A673 (cell line): ENCODE measurements around the gene SOX30. TPM values are rescaled to one million over a fixed set of nuclear protein-coding genes. Genes with fewer than 3 reads are reported as not detected.

Experiments used
- BruUV-seq: library from RNA; stranded (reverse); fragments of 400-500 nt; replicated peaks from 2 replicates; lab custom pipeline; 2021; lab: Mats Ljungman, UMichigan
- CTCF ChIA-PET: fragments of 300-600 bp; sonication (Branson Sonifier 250); formaldehyde crosslinking; loops from one replicate; lab custom pipeline; 2022; ENCODE audit warnings: antibody characterized with exemption; lab: Charles Lee
- POLR2A ChIA-PET: fragments of 300-600 bp; sonication (Branson Sonifier 250); formaldehyde crosslinking; loops from one replicate; lab custom pipeline; 2022; ENCODE audit warnings: antibody characterized with exemption; ENCODE audit not compliant: low non-redundant PET; lab: Charles Lee
- DNase-seq: peaks from one replicate; pipeline ENCODE4 v3.0.0-alpha.2; 2015; ENCODE audit warnings: low spot score
- H3K27ac ChIP-seq: fragments of 200-600 bp; sonication (generic); 2 replicates; pipeline ENCODE4 v1.5.1; 2016; ENCODE audit warnings: mixed run types, low read depth, mild to moderate bottlenecking, mixed read lengths, antibody characterized with exemption, low read length; ENCODE audit not compliant: poor library complexity, severe bottlenecking
- H3K27me3 ChIP-seq: fragments of 200-600 bp; sonication (generic); replicated peaks from 2 replicates; pipeline ENCODE4 v1.6.1; 2017; ENCODE audit warnings: mixed run types, low read depth, mild to moderate bottlenecking, mixed read lengths, antibody characterized with exemption, low read length; ENCODE audit not compliant: insufficient read depth, poor library complexity
- H3K36me3 ChIP-seq: fragments of 200-600 bp; sonication (generic); 2 replicates; pipeline ENCODE4 v1.6.1; 2016; ENCODE audit warnings: mixed run types, mild to moderate bottlenecking, mixed read lengths, antibody characterized with exemption, low read length; ENCODE audit not compliant: insufficient read depth, poor library complexity, severe bottlenecking
- H3K4me1 ChIP-seq: fragments of 200-600 bp; sonication (generic); 2 replicates; pipeline ENCODE4 v1.6.1; 2017; ENCODE audit warnings: mixed run types, mild to moderate bottlenecking, mixed read lengths, antibody characterized with exemption, low read length; ENCODE audit not compliant: insufficient read depth, poor library complexity, severe bottlenecking
- H3K4me3 ChIP-seq: fragments of 200-600 bp; sonication (generic); 2 replicates; pipeline ENCODE4 v1.5.1; 2016; ENCODE audit warnings: low read depth, mixed run types, mild to moderate bottlenecking, mixed read lengths, low read length; ENCODE audit not compliant: poor library complexity, severe bottlenecking
- H3K9me3 ChIP-seq: fragments of 200-600 bp; sonication (generic); 2 replicates; pipeline ENCODE4 v1.6.1; 2016; ENCODE audit warnings: mixed run types, low read depth, mild to moderate bottlenecking, mixed read lengths, antibody characterized with exemption, low read length; ENCODE audit not compliant: poor library complexity, severe bottlenecking
- EZH2 ChIP-seq: fragments of 200-600 bp; sonication (generic); IDR thresholded peaks from 2 replicates; pipeline ENCODE4 v1.6.1; 2017; ENCODE audit warnings: borderline replicate concordance, low read depth, mild to moderate bottlenecking, mixed read lengths, antibody characterized with exemption, low read length; ENCODE audit not compliant: poor library complexity, severe bottlenecking
- intact Hi-C: fragments of 100-400 bp; cut with micrococcal nuclease; formaldehyde crosslinking; loops from one replicate; pipeline ENCODE4 v1.10.0; 2022; ENCODE audit not compliant: unreplicated experiment
- total RNA-seq: library from RNA; stranded (reverse); gene quantifications from 2 replicates; pipeline ENCODE4 v1.2.3, GENCODE V29; 2021
- TF ChIP-seq, protein P1 (sequence below): fragments of 300-800, 200-600 bp; sonication (generic); conservative IDR thresholded peaks from 2 replicates; pipeline ENCODE4 v1.5.1; 2017; ENCODE audit warnings: low read depth, mild to moderate bottlenecking, antibody characterized with exemption, low read length, moderate library complexity, mixed read lengths

SOX30 gene
- total RNA-seq, 1 experiment from 2014 or later, result not detected

GRCh38 chr5:157610990-157611389, 41.2 kb downstream of the SOX30 start:
- H3K4me1 ChIP-seq, result no peaks in the 10 kb centered on the region
- no peak overlapping the region for H3K4me3 ChIP-seq
- BruUV-seq, result no TSS peak
- no peaks in the 10 kb centered on the region for H3K36me3 ChIP-seq
- H3K27me3 ChIP-seq, result no peaks in the 10 kb centered on the region
- TF ChIP-seq EZH2, result no peak
- intact Hi-C loops, result no loop called here
- no peaks in the 10 kb centered on the region for H3K9me3 ChIP-seq
- no peak for DNase-seq
- POLR2A ChIA-PET, result no interaction called here
- H3K27ac ChIP-seq, result no peak overlapping the region
- CTCF ChIA-PET, result no interaction called here

- ChIA-PET CTCF (no interaction called here), POLR2A (no interaction called here)
- Histone ChIP-seq H3K27me3 (no peaks in the 10 kb centered on the region), H3K27ac (no peak overlapping the region), H3K4me3 (no peak overlapping the region), H3K36me3 (no peaks in the 10 kb centered on the region), H3K9me3 (no peaks in the 10 kb centered on the region), H3K4me1 (no peaks in the 10 kb centered on the region)
- intact Hi-C loops, result no loop called here
- DNase-seq, result peak; percentile 15
- TF ChIP-seq, protein P1, sequence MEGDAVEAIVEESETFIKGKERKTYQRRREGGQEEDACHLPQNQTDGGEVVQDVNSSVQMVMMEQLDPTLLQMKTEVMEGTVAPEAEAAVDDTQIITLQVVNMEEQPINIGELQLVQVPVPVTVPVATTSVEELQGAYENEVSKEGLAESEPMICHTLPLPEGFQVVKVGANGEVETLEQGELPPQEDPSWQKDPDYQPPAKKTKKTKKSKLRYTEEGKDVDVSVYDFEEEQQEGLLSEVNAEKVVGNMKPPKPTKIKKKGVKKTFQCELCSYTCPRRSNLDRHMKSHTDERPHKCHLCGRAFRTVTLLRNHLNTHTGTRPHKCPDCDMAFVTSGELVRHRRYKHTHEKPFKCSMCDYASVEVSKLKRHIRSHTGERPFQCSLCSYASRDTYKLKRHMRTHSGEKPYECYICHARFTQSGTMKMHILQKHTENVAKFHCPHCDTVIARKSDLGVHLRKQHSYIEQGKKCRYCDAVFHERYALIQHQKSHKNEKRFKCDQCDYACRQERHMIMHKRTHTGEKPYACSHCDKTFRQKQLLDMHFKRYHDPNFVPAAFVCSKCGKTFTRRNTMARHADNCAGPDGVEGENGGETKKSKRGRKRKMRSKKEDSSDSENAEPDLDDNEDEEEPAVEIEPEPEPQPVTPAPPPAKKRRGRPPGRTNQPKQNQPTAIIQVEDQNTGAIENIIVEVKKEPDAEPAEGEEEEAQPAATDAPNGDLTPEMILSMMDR, result no peak
- TF ChIP-seq EZH2, result no peak
- BruUV-seq, result no TSS peak
Observed at GRCh38 chr5:157608972-157609565, 43.2 kb downstream of the SOX30 start.

DNA sequence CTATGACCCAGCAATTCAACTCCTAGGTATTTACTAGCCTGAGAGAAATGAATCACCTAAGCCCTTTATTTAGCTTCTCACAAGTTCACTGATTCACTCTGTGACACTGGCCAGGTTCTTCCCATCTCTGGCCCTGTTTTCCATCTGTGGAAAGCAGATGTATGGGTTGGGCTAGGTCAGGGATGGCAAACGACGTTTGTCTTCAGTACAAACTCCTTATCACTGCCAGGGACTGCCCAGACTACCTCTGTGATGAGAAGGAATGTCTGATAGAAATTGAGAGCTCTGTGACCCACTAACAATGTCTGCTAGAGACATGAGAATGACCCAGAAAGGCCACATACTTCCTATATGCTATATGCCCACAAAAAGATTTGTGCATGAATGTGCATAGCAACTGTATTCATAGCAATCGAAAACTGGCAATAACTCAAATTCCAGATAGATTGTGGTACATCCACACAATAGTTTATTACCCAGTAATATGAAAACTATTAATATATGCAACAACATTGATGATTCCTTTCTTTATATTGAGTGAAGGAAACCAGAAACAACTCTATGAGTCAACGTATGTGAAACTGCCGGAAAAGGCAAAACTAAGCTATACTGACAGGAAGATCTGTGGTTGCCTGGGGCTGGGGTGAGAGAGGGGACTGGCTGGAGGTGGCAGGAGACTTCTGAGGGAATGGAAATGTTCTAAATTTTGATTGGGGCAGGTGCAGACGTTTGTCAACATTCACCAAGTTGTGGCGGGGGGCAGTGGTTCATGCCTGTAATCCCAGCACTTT, 44.7 kb downstream of the SOX30 start:
- H3K27me3 ChIP-seq, result no peaks in the 10 kb centered on the region
- H3K9me3 ChIP-seq, result no peaks in the 10 kb centered on the region
- no peaks in the 10 kb centered on the region for H3K36me3 ChIP-seq
- no peaks in the 10 kb centered on the region for H3K4me1 ChIP-seq
- DNase-seq, result no peak
- H3K27ac ChIP-seq, result no peak overlapping the region
- no peak for TF ChIP-seq EZH2
- TF ChIP-seq, protein P1, result no peak
- intact Hi-C loops, result no loop called here
- ChIA-PET POLR2A (no interaction called here), CTCF (no interaction called here)
- H3K4me3 ChIP-seq, result no peak overlapping the region
- BruUV-seq, result no TSS peak
